GM13977 (cell line): ENCODE results near the gene SLC41A1.

Source experiments
- DNase-seq: peaks from one replicate; pipeline ENCODE4 v3.0.0; 2012; ENCODE audit warnings: low spot score
- CTCF ChIP-seq: IDR thresholded peaks from 2 replicates; pipeline ENCODE4 v1.5.1; 2012; ENCODE audit warnings: mild to moderate bottlenecking, control low read depth; ENCODE audit not compliant: insufficient read depth; ENCODE audit errors: extremely low read depth, missing control alignments
- in situ Hi-C: fragments of 300-500 bp; cut with MboI; formaldehyde crosslinking; loops from one replicate; pipeline ENCODE4 v1.12.0; 2022; ENCODE audit warnings: low sequenced_read_pairs, low pct_unique_long_range_greater_than_20kb, mixed read lengths, inconsistent platforms; ENCODE audit not compliant: unreplicated experiment

The SLC41A1 gene

GRCh38 chr1:205744403-205744802 lies 68.6 kb downstream of the SLC41A1 start:
- TF ChIP-seq CTCF, result no peak
- no peak for DNase-seq
- in situ Hi-C loops, result no loop called here

DNA sequence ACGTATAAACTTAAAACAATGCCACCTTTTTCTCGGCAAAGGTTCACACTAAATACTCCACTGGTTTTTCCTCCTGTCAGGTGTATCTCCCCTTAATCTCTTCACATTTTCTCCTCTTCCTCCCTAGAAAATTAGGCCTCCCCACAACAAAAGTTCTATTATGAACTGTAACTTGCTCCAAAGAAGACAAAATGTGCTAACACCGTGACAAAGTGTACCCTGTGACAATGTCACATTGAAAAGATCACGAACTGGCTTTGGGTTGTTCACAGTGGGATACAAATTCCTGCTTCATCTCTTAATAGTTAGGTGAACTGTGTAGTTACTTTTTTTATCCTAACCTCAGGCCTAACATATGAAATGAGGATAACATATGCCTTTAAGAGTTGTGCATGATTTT lies 69.0 kb downstream of the SLC41A1 start:
- no peak for TF ChIP-seq CTCF
- in situ Hi-C loops, result no loop called here
- no peak for DNase-seq

GRCh38 chr1:205741681-205742080 lies 71.3 kb downstream of the SLC41A1 start:
- TF ChIP-seq CTCF, result no peak
- DNase-seq, result no peak
- in situ Hi-C loops, result no loop called here

DNA sequence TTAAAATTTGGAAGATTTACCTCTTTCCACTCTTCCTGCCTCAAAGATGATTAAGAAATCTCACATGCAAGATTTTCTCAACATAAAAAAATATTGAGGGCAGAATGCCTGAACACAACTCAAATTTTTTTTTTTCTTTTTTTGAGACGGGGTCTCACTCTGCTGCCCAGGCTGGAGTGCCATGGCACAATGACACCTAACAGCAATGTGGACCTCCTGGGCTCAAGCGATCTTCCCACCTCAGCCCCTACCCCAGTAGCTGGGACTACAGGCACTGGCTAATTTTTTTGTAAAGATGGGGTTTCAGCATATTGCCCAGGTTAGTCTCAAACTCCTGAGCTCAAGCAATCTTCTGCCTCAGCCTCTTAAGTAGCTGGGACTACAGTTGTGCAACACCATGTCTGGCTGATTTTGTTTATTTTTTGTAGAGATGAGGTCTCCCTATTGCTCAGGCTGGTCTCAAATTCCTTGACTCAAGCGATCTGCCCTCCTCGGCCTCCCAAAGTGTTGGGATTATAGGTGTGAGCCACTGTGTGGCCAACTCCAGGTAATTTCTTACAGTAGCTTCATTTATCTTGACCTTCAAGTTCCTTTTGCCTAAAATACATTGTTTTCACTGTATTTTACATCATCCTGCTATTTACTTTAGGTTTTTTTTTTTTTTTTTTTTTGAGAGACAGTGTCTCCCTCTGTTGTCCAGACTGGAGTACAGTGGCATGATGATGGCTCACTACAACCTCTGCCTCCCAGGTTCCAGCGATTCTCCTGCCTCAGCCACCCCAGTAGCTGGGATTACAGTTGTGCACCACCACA lies 73.4 kb downstream of the SLC41A1 start:
- DNase-seq, result no peak
- no peak for TF ChIP-seq CTCF
- in situ Hi-C loops, result no loop called here
